Activated CD4-positive, alpha-beta T cell treated with anti-CD3 and anti-CD28 coated beads for 48 hours (primary cell): ENCODE results near the gene LONRF2.

Experiments
- DNase-seq: peaks from one replicate; pipeline ENCODE4 v3.0.0-alpha.2; 2020

Gene LONRF2

DNA sequence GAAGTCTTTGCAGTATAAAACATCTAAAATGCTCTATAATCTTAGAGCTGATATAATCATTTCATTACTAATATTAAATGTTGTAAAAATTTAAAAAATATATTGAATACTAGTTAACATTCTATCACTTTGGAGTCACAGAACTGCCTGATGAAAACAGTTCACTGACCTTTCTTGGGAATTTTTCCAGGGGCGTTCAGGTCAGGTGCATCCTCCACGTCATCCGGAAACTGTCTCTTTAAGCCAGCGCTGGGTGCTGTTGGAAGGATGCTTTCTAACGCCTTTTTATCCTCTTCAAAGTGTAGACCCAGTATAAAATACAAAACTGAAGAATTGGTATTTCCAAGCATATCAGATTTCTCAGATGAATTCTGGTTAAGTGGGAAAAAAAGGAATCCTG is 22.8 kb downstream of the LONRF2 start:
- no peak for DNase-seq

DNA sequence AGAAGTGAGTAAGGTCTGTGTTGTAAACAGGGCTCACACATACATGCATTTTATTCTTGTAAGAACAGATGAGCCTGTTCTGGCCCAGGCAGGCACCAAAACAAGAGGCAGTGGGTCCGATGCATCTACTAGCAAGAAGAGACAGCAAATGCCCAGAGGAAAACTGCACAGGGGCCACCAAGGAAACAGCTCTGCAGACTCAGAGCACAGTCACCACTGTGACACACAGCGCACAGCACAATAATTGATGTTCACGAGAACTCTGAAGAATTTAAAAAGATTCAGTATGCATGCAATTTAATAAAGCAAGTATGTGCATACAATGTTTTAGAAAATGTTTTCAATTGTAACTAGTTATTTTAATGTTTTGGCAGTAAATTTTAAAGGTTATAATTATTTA is 24.8 kb downstream of the LONRF2 start:
- no peak for DNase-seq

DNA sequence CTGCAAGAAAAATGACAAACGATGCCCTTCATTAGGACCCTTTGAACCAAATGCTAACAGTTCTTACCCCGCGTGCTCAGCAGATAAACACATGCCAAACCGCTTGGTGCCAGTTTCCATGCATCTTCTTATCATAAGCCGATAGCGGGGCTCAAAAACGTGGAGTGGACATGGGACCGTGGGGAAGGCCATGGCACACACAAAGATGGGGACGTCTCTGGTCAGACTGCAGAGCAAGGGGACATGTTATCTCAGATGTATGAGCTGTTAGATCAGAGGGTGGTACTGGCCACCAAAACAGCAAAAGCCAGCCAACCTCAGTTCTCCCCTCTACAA is 28.2 kb downstream of the LONRF2 start:
- DNase-seq, result no peak

DNA sequence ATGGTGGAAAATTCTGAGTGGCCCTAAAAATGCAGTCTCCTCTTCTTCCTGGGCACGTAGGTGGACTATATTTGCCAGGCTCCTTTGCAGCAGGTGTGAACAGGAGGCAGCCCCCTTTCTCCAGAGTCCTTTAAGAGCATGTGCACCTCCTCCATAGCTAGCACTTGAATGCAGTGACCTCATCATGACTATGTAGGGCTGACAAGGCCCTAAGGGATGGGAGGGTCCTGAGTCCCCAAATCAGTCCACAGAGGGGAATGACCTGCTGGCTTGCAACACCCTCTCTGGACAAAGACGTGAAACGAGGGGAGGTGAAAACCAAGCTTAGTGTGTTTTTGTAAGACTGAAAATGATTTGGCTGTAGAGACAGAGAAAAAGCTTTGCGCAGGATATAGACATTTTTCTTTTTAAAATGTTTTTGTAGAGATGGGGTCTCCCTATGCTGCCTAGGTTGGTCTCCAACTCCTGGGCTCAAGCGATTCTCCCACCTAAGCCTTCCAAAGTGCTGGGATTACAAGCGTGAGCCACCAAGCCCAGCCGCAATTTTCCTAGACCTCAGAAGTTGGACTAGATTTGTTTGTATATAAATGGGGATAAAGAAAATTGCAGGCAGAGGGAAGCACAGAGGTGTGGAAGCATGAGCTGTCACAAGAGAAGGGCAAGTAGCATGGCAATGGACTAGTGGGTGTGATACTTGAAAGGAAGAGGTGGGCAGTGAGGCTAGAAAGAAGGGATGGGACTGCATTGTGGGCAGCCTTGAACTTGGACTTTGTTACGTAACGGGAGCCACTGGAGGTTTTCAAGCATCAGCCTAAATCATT is 28.8 kb downstream of the LONRF2 start:
- DNase-seq, result no peak

DNA sequence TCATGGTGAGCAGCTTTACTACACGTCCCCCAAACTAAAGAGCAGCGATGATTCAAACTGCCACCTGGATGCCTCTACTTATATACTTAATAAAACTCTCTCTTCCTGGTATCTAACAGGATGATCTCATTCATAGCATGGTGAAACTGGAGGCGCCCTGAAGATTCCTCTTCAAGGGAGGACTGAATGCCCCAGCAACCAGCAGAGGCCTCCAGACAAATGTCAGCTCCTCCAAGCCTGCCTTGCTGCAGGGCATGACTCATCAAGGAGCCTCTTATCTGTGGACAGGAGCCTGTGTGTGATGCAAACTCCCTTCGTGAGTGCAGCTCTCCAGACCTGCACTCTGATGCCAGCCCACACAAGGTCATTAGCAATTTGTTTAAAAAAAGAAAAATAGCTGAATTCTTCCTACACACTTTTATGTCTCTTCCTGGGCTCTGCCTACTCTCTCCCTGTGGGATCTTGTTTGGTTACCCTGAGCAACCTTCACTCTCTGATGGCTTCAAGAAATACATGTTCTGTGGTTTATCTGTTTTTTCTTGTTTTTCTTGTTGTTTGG is 30.2 kb downstream of the LONRF2 start:
- DNase-seq, result peak; percentile 69

DNA sequence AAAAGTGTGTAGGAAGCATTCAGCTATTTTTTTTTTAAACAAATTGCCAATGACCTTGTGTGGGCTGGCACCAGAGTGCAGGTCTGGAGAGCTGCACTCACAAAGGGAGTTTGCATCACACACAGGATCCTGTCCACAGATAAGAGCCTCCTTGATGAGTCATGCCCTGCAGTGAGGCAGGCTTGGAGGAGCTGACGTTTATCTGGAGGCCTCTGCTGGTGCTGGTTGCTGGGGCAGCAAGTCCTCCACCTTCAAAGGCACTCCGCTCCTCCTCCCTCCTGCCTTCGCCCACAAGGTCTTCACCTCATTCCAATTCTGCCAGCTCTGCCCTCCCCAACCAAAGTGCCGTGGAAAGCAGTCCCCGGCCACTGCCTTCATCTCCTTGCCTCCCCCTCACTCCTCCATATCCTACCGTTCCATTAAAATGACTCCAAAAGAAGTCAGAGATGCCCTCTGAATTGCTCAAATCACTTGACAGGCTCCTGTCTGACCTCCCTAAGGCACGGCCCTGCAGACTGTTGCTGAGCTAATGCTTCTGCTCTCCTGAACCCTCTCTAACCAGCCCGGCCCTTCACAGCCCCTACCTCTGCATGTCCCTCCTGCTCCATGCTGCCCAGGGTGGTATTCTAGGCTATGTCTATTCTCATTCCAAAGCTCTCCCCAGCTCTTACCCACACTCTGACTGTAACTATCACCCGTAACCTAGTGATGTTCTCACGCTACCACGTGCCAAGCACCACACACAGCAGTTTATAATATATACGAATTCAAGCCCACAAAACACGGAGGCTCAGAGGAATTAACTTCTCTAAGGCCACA is 30.9 kb downstream of the LONRF2 start:
- peak; percentile 78 for DNase-seq

DNA sequence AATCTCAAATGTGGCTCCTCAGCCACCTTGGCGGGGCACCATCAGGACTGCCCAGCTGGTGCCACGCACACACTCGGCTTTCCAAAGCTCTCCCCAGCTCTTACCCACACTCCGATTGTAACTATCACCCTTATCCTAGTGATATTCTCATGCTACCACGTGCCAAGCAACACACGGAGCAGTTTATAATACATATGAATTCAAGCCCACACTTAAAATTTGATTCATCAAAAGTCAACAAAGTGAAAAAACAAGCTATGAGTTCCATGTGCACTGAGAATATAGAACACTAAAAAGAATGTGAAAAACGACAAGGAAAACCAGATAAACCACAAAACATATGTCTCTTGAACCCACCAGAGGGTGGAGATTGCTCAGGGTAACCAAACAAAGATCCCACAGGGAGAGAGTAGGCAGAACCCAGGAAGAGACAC is 31.6 kb downstream of the LONRF2 start:
- DNase-seq, result no peak

DNA sequence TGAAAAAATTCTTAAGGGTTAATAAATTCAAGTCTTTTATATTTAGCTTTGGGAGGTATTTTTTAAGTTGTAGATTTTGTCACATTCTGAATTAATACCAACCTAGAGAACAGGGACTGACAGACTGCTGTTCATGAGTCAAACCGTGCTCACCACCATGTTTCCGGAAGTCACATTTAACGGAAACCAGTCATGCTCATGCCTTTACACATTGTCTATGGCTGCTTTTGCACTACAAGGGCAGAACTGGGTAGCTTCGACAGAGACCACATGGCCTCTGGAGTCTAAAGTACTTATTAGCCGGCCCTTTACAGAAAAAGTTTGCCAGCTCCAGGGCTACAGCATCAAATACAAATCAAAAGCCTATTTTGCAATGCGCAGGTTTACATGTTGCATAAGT is 33.3 kb downstream of the LONRF2 start:
- DNase-seq, result no peak

DNA sequence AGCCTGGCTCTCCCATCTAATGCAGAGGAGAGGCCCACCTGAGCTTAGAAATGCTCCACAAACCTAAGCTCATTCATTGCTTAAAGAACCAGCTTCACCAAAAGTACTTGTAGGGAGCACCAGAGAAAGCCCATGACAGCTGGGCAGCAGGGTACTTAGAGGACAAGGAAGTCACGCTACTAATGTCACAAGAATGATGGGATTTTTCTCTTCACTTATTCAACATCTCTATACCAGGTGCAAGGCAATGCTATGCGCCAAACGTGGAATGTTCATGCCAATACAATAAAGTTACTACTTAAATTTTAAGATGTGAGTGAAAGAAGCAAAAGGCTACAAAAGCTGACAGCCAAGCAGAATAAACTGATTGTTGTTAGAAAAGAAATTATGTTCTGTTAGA is 36.0 kb downstream of the LONRF2 start:
- no peak for DNase-seq

DNA sequence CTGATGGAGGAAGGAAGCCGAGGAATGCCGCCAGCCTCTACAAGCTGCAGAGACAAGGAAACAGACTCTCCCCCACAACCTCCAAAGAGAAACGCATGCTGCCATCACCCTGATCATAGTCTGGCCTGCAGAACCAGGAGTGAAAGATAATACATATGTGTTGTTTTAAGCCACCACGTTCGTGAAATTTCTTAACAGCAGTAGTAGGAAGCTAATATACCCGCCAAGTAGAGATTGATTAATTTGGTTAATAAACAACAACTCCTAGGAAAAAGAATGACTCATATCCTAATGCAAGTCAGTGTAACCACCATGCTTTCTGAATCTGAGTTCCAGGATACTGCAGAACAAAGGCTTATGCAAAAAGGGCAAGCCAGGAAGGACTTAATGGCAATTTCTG is 36.6 kb downstream of the LONRF2 start:
- no peak for DNase-seq

DNA sequence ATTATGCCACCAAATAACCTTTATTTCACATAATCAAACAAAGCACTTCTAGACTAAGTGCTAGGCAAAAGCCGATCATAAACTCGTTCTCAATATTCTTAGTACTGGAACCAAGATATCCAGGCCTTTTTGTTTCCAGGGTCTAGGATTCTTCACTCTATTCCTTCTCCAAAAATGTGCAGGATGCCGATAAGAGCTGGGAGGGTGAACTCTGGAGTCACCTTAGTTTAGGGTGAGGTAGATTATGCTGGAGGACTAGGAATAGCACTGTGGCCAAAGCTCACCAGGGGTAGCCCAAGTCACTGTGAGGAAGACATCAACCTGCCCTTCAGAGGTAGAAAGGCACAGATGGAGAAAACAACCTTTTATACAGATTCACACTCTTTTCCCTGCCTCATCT is 37.3 kb downstream of the LONRF2 start:
- DNase-seq, result no peak

DNA sequence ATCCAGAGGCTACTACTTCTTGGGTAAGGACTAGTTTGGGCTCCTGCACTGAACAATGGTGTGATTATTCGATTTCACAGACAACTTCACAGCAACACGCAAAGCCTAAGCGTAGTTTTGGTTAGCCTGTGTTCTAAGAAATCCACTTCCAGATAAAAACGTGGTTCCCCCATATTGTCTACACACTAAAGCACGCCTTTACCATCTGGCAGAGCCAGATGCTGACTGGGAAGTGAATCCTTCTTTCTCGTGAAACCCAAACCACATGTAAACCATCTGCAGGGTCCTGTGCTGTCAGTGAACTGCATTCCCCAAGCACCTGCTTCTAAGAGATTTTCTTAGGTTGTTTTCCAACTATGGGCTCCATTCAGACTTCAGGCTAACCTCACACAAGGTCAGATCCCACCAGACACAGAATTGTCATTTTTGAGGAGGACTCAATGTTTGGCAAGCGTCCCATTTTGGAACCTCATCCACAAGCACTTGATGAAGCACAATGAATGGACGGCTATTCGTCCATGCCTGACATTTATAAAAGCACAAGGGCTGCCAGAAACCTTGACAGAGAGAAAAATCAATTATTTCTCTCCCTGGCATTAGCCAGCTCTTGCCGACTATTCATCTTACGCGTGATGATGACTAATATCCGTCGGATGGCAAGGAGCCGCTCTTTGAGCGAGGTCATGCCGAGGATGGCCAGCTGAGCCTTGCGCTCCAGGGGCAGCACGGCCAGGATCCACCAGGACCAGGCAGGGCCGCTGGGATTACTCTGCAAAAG is 38.4 kb downstream of the LONRF2 start:
- no peak for DNase-seq

DNA sequence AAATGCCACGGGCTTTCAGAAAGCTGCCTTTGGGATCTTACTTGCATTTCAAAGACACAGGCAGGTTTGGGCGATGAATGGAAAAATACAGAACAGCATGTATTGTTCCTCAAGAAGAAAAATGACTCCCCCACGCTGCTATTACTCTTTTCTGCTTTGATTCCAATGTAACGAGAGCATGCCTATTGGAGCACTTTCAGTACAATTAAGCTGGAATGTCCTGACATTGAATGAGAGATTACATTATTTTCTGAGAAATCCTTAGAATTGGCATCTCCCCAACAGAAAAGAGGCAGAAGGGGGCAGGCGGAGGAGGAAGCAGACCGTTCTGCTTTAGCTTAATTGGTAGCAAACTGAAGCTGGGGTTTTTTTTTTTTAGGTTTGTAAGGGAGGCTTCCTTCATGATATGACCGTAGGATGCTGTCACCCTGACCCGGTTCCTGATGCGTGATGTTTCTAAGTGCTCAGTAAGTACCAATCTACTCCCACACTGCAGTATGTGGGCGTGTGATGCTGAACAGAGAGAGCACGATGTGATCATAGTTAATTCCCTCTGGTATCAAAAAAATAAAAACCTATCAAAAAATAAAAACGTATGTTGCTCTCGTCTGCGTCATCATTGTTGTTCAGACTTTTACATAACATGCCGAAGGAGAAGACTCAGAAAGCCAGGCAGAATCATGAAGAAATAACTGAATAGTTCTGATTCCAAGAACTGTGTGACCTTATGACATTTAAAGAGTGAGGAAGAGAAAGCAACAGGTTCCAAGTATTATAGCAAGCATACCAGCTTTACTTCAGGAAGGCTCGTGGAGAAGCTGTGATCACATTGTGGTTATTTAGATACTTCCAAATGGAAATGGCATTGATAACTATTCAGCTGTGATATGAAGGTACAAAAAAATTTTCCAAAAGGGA is 40.5 kb downstream of the LONRF2 start:
- no peak for DNase-seq

DNA sequence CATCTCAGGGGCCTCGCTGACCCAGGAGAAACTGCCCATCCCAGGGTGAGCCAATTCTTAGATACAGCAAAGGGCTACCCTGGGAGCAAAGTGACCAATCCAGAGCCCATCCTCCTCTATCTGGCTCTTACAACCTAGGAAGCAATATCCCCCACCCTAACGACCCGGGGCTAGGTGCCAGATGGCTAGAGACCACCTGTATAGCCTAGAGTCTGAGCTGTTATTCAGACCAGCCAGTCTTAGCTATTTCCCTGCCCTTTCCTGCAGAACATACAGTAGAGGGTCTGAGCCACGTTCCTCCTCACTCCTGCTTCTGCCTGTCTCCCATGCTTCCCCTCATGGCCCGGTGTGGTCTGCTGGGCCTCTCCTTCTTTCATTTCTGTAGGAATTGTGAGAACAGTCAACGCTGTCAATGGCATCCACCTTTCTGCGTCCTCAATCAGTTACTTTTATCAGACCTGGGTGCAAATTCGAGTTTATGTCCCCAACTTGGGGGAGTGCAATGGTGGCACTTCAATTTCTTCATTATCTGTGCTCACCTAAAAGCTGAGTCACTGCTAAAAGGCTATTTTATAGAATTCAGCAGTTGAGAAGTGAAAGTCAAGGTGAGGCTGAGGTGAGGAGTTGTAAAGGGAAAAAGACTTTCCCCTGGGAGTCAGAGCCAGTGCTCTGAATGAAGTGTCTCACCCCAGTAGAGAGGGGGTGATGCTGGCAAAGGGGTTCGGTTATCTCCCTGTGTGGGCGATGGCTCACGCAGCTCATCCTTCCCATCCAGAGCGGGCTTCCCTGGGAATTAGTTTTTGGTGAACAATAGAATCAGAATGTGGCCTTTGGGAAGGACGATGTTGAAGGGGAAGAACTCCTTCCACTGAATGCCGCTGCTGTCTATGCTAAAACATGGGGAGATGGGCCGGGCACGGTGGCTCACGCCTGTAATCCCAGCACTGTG is 42.4 kb downstream of the LONRF2 start:
- DNase-seq, result no peak

DNA sequence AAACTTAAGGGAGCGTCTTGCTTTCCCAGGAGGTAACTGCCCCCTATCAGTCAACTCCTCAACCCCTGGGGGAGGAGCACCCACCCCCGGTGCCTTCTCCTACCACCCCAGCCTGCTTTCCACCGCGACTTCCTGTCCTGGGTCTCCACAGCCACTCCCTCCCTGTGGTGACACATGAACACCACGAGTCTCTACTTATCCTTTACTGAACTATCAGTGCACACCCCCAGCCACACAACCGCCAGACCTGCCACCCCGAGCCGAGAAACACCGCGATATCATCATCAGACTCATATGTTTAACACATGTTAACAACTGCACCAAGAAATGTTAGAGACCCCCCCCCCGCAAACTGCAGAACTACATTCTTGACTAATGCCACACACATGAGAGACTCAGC is 43.3 kb downstream of the LONRF2 start:
- DNase-seq, result no peak

DNA sequence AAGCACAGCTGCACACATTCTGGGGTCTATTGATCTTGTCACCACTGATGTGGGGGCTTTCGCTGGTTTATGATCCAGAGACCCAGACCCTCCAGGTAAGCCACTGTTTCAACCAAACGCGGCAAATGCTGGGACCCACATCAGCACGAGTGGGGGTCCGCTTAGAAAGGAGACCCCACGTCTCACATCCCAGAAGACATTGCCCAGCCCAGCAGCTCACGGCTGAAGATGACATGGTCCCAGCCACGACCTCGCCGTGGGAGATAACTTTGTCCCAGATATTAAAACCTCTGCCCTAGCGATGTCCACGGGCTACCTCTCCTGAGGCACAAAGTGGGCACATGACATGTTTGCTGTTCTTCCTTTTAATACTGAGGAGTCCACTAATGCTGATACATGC is 43.8 kb downstream of the LONRF2 start:
- DNase-seq, result no peak

DNA sequence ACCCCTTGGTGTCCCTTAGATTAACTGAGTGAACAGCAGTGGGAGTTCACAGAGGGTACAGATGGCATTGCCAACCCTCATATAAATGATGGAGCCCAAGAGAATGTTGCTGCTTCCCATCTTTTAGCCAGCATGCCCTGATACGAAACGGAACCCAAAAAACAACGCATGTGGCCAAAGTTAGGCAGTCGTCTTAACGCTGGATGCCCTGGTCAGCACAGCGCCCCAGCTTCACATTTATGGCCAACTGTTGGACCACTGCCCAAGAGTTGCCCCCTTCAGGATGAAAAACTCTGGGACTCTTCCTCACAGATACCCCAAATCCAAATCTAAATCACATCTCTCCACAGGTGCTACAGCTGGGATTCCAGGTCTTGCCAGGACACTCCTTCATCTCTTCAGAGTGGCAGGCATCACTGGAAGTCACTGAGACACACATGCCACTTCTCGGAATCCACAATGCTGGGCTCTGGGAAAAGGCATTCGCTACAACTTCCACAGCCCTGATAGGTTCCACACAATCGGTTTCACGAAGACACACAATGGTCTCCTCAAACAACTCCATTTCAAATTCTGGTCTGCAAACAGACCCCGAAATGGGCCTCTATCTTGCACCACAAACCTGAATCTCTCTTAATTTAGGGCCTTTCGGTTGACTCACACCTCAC is 44.6 kb downstream of the LONRF2 start:
- no peak for DNase-seq

DNA sequence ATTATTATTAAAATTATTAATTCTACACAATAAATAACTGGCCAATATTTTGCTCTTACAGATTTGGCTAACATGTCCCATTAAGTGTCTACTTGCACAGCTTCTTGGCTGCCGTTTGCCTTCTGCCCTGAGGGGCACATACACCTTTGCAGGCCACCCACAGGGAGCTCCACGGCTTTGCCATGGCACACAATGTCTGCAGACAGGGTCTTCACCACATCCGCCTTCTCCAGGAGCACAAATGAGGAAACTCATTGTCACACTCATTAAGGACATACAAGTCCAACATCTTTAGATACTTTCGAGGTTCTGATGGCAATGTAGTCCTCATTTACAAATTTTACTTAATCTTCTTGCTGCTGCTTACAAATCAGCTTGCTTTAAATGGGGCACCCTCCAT is 45.6 kb downstream of the LONRF2 start:
- DNase-seq, result no peak

DNA sequence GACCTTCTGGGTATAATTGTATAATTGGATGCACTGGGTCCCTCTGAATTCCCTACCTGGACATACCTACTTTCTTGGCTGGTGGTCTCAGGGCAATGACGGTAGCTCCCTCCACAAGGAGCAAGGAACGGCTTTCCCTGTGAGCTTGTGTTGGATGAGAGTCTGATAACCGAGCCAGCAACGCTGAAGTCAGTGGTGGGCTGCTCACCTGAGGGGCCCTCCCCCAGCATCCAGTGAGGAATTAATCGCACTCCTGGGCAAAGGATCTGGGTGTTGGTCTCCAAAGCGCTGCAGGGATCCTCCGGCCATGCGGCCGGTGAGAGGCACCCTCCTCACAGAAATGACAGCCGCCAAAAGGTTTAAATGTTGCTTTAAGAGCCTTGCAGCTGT is 47.1 kb downstream of the LONRF2 start:
- no peak for DNase-seq

DNA sequence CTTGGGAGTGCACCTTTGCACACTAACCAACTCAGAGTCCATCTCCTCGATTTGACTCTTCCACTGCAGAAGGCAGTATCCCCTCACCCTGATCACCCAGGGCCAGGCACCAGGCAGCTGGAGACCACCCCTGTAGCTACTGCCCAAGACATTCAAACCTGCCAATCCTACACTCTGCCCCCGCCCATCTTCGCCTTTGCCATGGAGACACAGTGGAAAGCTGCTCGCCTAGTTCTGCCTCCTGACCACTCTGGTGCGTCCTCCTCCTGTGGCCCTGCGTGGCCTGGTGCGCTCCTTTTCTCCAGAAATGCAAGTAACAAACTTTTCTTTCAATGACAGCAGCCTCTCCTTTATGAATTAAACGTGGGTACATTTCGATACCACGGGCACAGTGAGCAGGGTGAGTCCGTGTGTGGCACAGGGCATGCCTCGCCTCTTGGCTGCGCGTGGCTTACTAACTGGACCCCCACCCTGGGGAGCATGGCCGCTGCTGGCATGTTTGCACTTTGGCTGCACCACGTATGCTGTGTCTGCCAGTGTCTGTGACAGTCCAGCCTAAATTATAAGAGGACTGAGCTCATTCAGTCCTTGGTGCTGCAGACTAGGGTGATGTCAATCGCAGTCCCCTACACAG is 47.6 kb downstream of the LONRF2 start:
- DNase-seq, result no peak
